CD4-positive, alpha-beta T cell treated with Interleukin-21 for 1 hour (primary cell): ENCODE data around the gene PIK3C2G.

Experiments used
- DNase-seq: peaks from one replicate; pipeline ENCODE4 v3.0.0-alpha.2; 2020

Gene PIK3C2G

GRCh38 chr12:18355429-18355828 lies 94.1 kb downstream of the PIK3C2G start:
- DNase-seq, result no peak

GRCh38 chr12:18358077-18358476 lies 96.8 kb downstream of the PIK3C2G start:
- no peak for DNase-seq

GRCh38 chr12:18358930-18359329 lies 97.6 kb downstream of the PIK3C2G start:
- DNase-seq, result no peak

GRCh38 chr12:18361433-18361832 lies 100.1 kb downstream of the PIK3C2G start:
- no peak for DNase-seq

- no peak for DNase-seq
Observed at GRCh38 chr12:18363321-18363720, 102.0 kb downstream of the PIK3C2G start.

GRCh38 chr12:18368594-18368993 lies 107.3 kb downstream of the PIK3C2G start:
- DNase-seq, result no peak

- no peak for DNase-seq
Observed at GRCh38 chr12:18373181-18373580, 111.9 kb downstream of the PIK3C2G start.

- DNase-seq, result no peak
Observed at GRCh38 chr12:18375131-18375530, 113.8 kb downstream of the PIK3C2G start.

- no peak for DNase-seq
Observed at GRCh38 chr12:18375583-18375982, 114.3 kb downstream of the PIK3C2G start.

- no peak for DNase-seq
Observed at GRCh38 chr12:18382236-18382885, 121.0 kb downstream of the PIK3C2G start.

- DNase-seq, result no peak
Observed at GRCh38 chr12:18383203-18383602, 121.9 kb downstream of the PIK3C2G start.

GRCh38 chr12:18387706-18388105 lies 126.4 kb downstream of the PIK3C2G start:
- DNase-seq, result no peak

GRCh38 chr12:18389820-18390219 lies 128.5 kb downstream of the PIK3C2G start:
- DNase-seq, result no peak

GRCh38 chr12:18391151-18391550 lies 129.8 kb downstream of the PIK3C2G start:
- no peak for DNase-seq

- no peak for DNase-seq
Observed at GRCh38 chr12:18394742-18395141, 133.4 kb downstream of the PIK3C2G start.

GRCh38 chr12:18400186-18400585 lies 138.9 kb downstream of the PIK3C2G start:
- no peak for DNase-seq

- DNase-seq, result no peak
Observed at GRCh38 chr12:18402872-18403611, 141.7 kb downstream of the PIK3C2G start.

GRCh38 chr12:18411453-18411852 lies 150.1 kb downstream of the PIK3C2G start:
- DNase-seq, result no peak

GRCh38 chr12:18414671-18415070 lies 153.4 kb downstream of the PIK3C2G start:
- no peak for DNase-seq

- no peak for DNase-seq
Observed at GRCh38 chr12:18415227-18415626, 153.9 kb downstream of the PIK3C2G start.

GRCh38 chr12:18416412-18416811 lies 155.1 kb downstream of the PIK3C2G start:
- DNase-seq, result no peak

- DNase-seq, result no peak
Observed at GRCh38 chr12:18419311-18419710, 158.0 kb downstream of the PIK3C2G start.

GRCh38 chr12:18421867-18422266 lies 160.5 kb downstream of the PIK3C2G start:
- no peak for DNase-seq

GRCh38 chr12:18422871-18423270 lies 161.6 kb downstream of the PIK3C2G start:
- DNase-seq, result no peak

GRCh38 chr12:18424857-18425256 lies 163.5 kb downstream of the PIK3C2G start:
- no peak for DNase-seq
